Bronchial epithelial cell (primary cell): Measurements from ENCODE around the gene MRPL51. TPM values are rescaled to one million over a fixed set of nuclear protein-coding genes. Genes with fewer than 3 reads are reported as not detected.

Source experiments
- DNase-seq: peaks from one replicate; pipeline ENCODE4 v3.0.0-alpha.2; 2010; ENCODE audit warnings: low read depth
- FAIRE-seq: peaks from 2 replicates; lab custom pipeline; 2011; peaks lifted over from hg19 to GRCh38; lab: Jason Lieb, UNC
- H3K27me3 ChIP-seq: 2 replicates; pipeline ENCODE4 v1.5.1; 2011; ENCODE audit warnings: low read length; ENCODE audit not compliant: control insufficient read depth, insufficient read depth
- H3K36me3 ChIP-seq: 2 replicates; pipeline ENCODE4 v1.5.1; 2011; ENCODE audit warnings: low read length; ENCODE audit not compliant: control insufficient read depth, insufficient read depth
- H3K4me3 ChIP-seq: 2 replicates; pipeline ENCODE4 v1.5.1; 2011; ENCODE audit warnings: mild to moderate bottlenecking, low read depth, low read length, control low read depth
- total RNA-seq: library from RNA; depleted of rRNA; stranded (reverse); fragments of >200 nt; gene quantifications from 2 replicates; pipeline ENCODE4 v1.2.1, GENCODE V29; 2014
- TF ChIP-seq, protein P1 (sequence below): IDR thresholded peaks from 2 replicates; pipeline ENCODE4 v1.5.1; 2011; ENCODE audit warnings: mild to moderate bottlenecking, moderate library complexity, low read length, control low read depth, inconsistent platforms; ENCODE audit not compliant: insufficient read depth, severe bottlenecking

MRPL51 gene
- total RNA-seq, 1 donor from 2014 or later = 61.1 TPM

DNA sequence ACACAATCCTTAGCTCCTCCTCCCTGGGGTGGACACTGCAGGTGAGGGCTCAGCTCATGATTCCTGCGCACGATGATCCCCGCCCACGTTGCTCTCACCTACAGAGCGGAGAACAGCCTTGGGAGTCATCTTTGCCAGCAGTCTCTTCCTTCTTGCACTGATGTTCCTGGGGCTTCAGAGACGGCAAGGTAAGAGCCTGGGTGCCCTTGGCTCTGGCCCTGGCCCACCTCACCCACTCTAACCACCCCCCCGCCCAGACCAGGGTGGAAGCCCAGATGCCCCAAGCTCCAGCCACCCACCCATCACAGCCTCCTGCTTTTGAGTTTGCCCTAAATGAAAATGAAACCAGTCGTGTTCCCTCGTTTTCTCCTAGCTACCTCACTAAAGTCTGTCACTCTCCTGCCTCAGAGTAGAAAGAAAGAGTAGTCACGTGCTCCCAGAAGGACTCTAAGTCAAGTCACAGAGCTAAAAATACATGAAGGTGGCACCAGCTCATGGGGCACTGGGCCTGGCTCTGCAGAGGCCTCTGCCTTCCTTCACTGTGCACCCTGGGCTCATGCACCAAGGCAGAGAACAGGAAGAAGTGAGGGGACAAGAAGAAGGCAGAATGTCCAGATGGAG, 32.2 kb downstream of the MRPL51 start:
- peaks cover 27% of the 10 kb centered on the region for H3K36me3 ChIP-seq
- no peak for DNase-seq
- TF ChIP-seq, protein P1, sequence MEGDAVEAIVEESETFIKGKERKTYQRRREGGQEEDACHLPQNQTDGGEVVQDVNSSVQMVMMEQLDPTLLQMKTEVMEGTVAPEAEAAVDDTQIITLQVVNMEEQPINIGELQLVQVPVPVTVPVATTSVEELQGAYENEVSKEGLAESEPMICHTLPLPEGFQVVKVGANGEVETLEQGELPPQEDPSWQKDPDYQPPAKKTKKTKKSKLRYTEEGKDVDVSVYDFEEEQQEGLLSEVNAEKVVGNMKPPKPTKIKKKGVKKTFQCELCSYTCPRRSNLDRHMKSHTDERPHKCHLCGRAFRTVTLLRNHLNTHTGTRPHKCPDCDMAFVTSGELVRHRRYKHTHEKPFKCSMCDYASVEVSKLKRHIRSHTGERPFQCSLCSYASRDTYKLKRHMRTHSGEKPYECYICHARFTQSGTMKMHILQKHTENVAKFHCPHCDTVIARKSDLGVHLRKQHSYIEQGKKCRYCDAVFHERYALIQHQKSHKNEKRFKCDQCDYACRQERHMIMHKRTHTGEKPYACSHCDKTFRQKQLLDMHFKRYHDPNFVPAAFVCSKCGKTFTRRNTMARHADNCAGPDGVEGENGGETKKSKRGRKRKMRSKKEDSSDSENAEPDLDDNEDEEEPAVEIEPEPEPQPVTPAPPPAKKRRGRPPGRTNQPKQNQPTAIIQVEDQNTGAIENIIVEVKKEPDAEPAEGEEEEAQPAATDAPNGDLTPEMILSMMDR = no peak
- no peak for FAIRE-seq
- H3K4me3 ChIP-seq = no peak overlapping the region
- no peaks in the 10 kb centered on the region for H3K27me3 ChIP-seq

DNA sequence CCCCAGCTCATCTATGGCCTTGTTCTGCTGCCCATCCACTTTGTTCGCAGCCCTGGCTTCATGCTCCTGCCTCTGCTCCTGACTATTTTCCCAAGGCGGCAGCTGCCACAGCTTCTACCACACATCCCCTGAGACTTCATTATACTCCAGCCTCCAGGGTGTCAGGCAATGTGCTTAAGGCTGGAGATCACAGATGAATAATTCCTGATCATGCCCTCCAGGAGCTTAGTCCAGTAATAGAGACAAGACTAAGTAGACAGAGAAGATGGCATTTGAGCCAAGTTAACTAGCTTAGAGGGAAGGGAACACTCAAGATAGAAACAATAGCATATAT, 34.1 kb downstream of the MRPL51 start:
- no peak for FAIRE-seq
- H3K36me3 ChIP-seq = peaks cover 24% of the 10 kb centered on the region

DNA sequence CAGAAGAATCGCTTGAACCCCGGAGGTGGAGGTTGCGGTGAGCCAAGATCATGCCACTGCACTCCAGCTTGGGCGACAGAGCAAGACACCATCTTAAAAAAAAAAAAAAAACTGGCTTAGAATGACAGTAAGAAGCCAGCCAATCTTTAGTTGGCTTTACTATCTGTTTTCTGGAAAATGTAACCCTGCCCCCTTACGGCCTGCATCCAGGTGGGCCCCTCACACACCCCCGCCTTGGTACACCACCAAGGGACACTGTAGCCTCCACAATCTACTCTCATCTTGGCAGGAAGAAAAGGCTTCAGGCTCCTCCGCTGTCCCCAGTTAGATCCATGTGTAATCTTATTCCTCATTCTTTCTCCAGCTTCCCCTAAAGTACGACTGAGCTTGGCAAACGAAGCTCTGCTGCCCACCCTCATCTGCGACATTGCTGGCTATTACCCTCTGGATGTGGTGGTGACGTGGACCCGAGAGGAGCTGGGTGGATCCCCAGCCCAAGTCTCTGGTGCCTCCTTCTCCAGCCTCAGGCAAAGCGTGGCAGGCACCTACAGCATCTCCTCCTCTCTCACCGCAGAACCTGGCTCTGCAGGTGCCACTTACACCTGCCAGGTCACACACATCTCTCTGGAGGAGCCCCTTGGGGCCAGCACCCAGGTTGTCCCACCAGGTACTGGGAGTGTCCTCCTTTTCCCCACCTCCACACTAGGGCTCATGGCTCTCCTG, 34.6 kb downstream of the MRPL51 start:
- FAIRE-seq (no peak), DNase-seq (no peak)
- no peaks in the 10 kb centered on the region for H3K27me3 ChIP-seq
- no peak overlapping the region for H3K4me3 ChIP-seq
- TF ChIP-seq, protein P1 = no peak
- H3K36me3 ChIP-seq = peaks cover 24% of the 10 kb centered on the region

More for the DNA sequence above, 34.1 kb downstream of the MRPL51 start:
- no peak for DNase-seq
- no peak overlapping the region for H3K4me3 ChIP-seq
- TF ChIP-seq, protein P1 = no peak
- H3K27me3 ChIP-seq = no peaks in the 10 kb centered on the region

DNA sequence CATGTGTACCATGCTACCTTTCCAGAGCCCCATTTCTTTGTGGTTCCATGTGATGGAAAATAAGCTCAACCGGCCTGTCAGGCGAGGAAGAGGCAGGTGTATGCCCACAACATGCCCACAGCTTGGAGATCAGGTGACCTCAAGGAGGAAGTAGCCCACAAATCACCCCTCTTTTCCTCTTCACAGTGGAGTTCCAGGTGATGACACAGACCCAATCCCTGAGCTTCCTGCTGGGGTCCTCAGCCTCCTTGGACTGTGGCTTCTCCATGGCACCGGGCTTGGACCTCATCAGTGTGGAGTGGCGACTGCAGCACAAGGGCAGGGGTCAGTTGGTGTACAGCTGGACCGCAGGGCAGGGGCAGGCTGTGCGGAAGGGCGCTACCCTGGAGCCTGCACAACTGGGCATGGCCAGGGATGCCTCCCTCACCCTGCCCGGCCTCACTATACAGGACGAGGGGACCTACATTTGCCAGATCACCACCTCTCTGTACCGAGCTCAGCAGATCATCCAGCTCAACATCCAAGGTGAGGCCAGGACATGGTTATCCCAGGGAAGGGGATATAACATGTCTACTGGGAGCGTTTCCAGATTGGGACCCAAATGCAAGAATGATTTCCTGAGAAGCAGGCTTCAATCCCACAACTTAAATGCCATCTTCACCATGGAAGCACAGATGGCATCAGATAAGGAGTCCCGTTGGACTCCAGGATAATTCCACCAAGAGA, 35.7 kb downstream of the MRPL51 start:
- H3K27me3 ChIP-seq = no peaks in the 10 kb centered on the region
- DNase-seq (no peak), FAIRE-seq (peak; percentile 76)
- no peak overlapping the region for H3K4me3 ChIP-seq
- TF ChIP-seq, protein P1 = no peak
- peaks cover 21% of the 10 kb centered on the region for H3K36me3 ChIP-seq

DNA sequence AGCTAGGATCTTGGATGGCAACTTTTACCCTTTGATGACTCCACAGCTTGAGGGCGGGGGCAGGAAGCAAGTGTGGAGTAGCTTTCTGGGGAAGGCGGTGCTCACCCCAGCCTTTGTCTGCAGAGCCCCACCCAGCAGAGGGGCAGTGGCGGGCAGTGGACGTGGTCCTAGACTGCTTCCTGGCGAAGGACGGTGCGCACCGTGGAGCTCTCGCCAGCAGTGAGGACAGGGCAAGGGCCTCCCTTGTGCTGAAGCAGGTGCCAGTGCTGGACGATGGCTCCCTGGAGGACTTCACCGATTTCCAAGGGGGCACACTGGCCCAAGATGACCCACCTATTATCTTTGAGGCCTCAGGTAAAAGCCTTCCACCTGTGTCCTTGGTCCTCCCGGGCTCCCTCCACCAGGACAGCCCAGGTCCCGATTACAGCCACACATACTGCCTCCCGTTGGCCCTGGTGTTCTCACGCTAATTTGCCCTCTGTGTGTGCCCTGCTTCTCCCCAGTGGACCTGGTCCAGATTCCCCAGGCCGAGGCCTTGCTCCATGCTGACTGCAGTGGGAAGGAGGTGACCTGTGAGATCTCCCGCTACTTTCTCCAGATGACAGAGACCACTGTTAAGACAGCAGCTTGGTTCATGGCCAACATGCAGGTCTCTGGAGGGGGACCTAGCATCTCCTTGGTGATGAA, 40.0 kb downstream of the MRPL51 start:
- DNase-seq = peak; percentile 27
- Histone ChIP-seq H3K27me3 (no peaks in the 10 kb centered on the region), H3K36me3 (peaks cover 8% of the 10 kb centered on the region), H3K4me3 (no peak overlapping the region)
- FAIRE-seq = no peak
- TF ChIP-seq, protein P1 = no peak
